Fibroblast of skin of scalp (primary cell): ENCODE results near the gene ENKUR.
"Not testable (repeated sequence)": the region's sequence is repeated elsewhere in the genome, so short reads cannot be mapped to it uniquely, and the experiment has no call there.

Experiments used
- DNase-seq: peaks from one replicate; pipeline ENCODE4 v3.0.0-alpha.2; 2013

Gene ENKUR

DNA sequence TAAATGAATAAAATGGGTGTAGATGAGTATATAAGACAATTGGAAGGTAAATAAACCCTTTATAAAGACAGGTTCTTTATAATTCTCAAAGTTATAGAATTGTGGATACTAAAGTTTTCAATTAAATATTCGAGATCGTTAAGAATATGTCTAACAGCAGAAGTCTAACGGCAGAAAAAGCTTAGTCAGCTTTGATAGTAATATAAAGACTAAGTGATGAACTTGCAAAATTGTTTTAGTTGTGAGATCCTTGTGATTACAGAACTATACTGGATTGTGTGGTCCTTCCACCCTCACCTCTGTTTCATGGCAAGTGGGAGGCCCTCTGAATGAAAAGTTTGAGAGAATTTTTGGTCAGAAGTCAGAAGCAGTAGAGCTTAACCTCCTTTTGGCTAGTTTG, 2.7 kb upstream of the ENKUR start:
- DNase-seq, result no peak

GRCh38 chr10:25017661-25018060, 1.7 kb upstream of the ENKUR start:
- no peak for DNase-seq

GRCh38 chr10:25017154-25017590, 1.2 kb upstream of the ENKUR start:
- peak; percentile 11 for DNase-seq

- DNase-seq, result peak; percentile 99
Observed at GRCh38 chr10:25016376-25017153, 607 bp upstream of the ENKUR start, which contains the start of gene THNSL1. Gene THNSL1 (plus strand): TSS chr10:25016612. CDS start chr10:25023224, 6,612 bp downstream.

DNA sequence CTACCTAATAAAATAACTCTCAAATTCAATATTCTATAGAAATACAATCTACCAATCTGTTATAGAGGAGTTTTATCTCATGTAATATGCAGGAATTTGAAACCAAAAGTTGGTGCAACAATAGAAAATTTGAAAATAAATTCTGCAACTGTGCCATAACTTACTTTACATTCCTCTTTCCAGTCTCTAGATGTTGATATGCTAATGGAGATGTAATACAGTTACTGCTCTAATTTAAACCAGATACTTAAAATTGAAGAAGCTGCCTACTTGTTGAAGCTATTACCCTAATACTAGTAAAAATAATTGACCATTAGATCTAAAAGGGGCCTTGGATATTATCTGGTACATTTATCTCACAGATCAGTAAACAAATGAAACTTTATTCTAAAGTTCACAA, 1.4 kb downstream of the ENKUR start:
- no peak for DNase-seq

GRCh38 chr10:25011591-25011990, 4.4 kb downstream of the ENKUR start:
- not testable (repeated sequence) for DNase-seq

- DNase-seq, result no peak
Observed at GRCh38 chr10:24998044-24998443, 17.9 kb downstream of the ENKUR start.

- no peak for DNase-seq
Observed at GRCh38 chr10:24995072-24995471, 20.9 kb downstream of the ENKUR start.

DNA sequence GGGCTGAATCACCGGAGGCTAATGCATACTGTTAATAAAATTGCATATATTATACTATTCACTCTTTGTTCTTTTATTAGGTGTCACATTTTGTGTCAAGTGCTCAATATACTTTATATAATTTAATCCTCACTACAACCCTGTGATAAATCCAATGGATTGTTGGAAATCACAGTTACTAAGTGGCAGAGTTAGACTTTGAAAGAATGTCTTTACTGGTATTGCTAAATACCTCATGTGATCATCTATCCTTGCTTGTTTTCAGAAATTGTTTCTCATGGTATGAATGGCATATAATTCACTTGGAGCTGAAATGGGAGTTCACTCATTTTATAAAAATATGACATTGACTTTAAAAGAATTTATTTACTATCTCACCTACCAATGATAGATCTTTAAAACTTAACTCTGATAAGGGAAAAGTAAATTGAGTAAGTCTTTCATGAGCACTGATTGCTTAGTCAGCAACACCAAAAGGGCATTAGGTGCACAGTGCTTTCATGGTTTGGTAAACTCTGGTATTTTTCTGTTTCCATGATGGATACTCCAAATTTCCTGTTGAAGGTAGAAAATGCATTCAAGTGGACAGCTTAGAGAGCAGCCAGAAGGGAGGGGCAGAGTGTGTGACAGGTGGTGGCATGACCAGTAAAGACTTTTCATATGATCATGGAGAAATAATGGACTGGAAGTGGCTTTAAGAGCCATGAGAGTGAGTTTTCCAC, 22.6 kb downstream of the ENKUR start:
- no peak for DNase-seq

- DNase-seq, result no peak
Observed at GRCh38 chr10:24992512-24993133, 23.3 kb downstream of the ENKUR start.

DNA sequence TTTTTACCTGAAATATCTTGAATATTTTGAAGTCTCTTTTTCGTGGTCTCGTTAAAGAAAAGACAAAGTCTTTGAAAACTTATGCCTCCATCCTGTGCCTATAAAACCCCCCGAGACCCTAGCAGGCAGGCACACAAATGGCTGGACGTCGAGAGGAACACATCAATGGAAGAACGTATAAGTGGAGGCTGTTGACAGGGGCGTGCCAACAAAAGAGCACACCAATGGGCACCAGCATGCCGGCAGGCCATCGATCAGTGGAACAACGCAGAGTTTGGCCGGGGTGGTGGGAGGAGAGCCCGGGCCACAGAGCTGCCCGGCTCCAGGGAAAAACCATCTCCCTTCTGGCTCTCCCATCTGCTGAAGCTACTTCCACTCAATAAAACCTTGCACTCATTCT, 24.7 kb downstream of the ENKUR start:
- no peak for DNase-seq

DNA sequence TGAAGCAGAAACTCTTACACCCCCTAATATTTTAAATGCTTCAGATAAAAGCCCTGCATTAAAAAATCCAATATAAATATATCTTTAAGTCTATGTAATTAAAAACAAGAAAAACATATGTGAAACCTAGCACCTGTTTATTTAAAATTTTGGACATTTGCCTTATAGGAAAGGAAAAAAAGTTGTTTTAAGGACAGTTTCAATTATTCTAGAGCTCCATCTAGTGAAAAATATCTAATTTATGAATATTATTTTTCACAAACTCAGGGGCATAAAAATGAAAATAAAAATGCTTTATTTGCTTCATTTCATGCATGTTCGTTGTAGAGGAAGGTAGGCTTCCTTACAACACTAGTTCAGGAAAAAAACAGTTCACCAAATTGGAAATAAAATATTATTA, 26.1 kb downstream of the ENKUR start:
- peak; percentile 20 for DNase-seq

DNA sequence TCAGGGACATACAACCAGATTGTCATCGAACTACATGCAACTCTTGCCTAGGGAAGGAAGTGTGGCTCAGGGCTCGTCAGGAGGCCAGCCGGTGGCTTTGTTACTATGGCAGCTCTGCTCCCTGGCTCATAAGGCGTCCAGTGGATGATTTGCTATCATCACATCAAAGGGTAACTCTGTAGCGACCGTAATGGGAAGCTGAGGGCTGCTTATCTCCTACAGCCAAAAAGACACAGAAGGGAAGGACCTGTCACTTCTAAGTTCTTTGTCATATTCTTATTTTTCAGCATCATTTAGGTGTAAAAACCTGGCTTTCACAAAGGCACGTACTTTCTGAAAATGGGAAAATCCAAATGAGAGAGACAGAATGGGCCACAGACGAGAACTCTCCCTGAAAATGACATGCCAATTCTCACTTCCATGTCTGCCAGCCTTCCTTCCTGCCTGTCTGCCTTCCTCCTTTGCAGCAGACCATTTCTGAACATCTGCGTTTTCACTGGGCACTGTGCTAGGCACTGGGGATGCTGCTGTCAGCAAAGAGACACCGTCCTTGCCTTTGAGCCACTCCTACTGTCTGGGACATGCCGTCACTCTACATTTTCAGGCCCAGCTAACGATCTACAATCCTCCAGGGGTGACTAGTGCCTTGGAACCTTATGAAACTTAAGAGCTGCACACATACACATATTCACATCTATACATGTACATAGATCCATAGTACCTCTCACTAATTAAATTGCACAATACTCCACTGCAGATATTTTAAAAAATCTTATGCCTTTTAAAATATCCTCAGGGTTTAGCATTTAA, 26.9 kb downstream of the ENKUR start:
- DNase-seq, result no peak

- no peak for DNase-seq
Observed at GRCh38 chr10:24984906-24985305, 31.1 kb downstream of the ENKUR start.

- DNase-seq, result peak; percentile 45
Observed at GRCh38 chr10:24983946-24984345, 32.0 kb downstream of the ENKUR start.

DNA sequence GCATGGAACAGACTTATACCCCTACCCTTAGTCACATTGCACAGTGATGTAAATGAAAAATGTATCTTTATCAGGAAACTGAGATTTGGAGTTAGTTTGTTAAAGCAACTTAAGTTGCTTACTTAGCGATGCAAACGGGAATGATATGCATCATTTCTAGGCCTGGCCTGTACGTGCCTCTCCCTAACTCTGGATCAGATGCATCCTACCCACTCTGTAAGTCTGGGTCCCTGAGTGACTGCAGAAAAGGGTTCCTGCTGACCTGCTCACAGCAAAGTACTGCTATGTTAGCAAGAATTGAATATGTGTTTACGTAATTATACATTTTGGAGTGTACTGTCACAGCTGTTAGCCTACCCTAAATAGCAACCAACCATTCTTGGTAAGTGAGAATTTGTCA, 32.8 kb downstream of the ENKUR start:
- DNase-seq, result no peak

DNA sequence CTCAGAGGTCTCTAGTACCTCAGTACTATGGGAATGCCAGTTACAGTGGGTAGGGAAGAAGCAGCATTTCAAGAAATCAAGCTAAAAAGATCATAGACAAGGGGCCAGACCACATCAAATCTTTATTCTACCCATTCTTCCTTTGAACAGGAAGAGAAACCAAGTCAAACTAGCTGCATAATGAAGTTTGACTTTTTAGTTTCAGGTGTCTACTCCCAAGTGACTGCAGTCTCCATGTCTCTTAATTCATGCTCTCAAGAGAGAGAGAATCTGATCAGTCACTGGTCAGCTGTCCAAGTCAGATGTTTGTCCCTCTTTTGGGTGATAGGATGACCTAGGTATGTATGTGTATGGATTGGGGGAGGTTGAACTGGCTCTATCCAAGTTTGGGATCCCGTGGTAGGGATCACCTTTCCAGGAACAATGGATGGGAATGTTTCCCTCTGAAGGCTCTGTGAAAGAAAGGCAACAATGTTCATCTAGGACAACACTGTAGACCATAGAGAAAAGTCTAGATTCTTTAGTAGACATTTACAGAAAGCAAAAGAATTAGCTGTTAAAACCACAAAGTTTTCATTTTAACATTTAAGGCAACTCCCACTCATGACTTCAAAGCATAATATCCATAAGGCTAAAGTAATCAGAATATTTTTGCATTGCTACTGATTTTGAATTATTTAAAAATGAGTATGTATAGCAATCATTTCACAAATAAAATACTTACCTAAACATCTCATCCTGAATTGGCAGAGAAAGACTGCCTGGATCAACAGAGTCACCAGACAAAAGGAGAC, 33.4 kb downstream of the ENKUR start:
- DNase-seq, result no peak

- DNase-seq, result no peak
Observed at GRCh38 chr10:24981161-24981710, 34.7 kb downstream of the ENKUR start.

DNA sequence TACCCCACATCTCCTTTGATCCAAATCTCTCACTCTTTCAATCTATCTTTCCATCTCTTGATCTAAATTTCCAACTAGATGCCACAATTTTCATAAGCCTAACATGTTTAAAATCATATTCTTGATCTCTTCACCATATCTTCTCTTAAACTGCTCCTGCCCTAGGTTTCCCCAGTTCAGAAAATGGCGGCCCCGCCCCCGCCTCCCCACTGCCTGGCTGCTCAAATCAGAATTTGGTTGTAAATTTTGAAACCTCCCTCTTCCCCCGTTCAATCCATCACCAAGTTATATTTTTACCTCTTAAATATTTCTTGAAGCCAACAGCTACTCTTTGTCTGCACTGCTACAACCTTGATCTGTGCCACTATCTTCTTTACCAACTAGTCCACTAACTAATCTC, 36.3 kb downstream of the ENKUR start:
- no peak for DNase-seq

GRCh38 chr10:24974976-24975375, 41.0 kb downstream of the ENKUR start:
- peak; percentile 64 for DNase-seq

GRCh38 chr10:24973163-24973562, 42.8 kb downstream of the ENKUR start:
- no peak for DNase-seq
